Mucosa of stomach (tissue), 1 donor: Measurements from ENCODE around the gene PRRT1.

Source experiments
- H3K27me3 ChIP-seq: one replicate; pipeline ENCODE4 v1.7.0; 2013; ENCODE audit warnings: mild to moderate bottlenecking, low read length; ENCODE audit not compliant: control insufficient read depth, insufficient read depth
- H3K36me3 ChIP-seq: one replicate; pipeline ENCODE4 v1.7.0; 2013; ENCODE audit warnings: low read length; ENCODE audit not compliant: control insufficient read depth, insufficient read depth
- H3K4me1 ChIP-seq: one replicate; pipeline ENCODE4 v1.7.0; 2013; ENCODE audit warnings: mild to moderate bottlenecking, low read length; ENCODE audit not compliant: control insufficient read depth, insufficient read depth
- H3K4me3 ChIP-seq: one replicate; pipeline ENCODE4 v1.7.0; 2013; ENCODE audit warnings: low read length
- H3K9ac ChIP-seq: one replicate; pipeline ENCODE4 v1.7.0; 2013; ENCODE audit warnings: mild to moderate bottlenecking, low read length, moderate library complexity
- H3K9me3 ChIP-seq: one replicate; pipeline ENCODE4 v1.7.0; 2013; ENCODE audit warnings: mild to moderate bottlenecking, low read length, moderate library complexity; ENCODE audit not compliant: control insufficient read depth
- donor health status: Pancreatic carcinoma.

The PRRT1 gene

DNA sequence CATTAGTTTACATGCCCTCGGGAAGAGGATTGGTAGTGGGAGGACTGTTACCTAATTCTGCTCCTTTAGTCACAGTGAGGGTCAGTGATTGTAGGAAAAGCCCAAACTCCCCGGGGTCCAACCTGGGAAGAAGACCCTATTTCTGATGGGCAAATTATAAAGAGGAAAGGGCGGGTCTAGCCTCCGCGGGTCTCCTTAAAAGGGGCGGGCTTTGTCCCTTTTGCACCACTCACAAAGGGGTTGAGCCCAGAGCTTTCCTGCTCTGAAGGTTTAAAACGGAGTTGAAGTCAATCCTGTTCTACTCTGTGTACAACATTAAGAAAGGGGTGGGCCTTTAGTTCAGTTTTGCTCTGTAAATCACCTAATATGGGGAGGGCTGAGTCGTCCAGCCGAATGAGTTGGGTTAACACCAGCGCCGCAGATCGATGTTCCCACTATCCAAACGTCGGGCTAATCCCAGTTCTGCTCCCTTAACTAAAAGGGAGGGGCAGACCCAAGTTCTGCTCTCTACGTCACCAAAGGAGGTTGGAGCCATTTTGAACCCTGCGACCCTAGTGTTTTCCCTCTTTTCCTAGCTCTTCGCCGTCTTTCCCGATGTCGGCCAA, 25.5 kb upstream of the PRRT1 start:
- Histone ChIP-seq H3K9me3 (no peaks in the 10 kb centered on the region), H3K27me3 (no peaks in the 10 kb centered on the region), H3K4me3 (peak overlapping the region; percentile 3), H3K9ac (peak overlapping the region; percentile 83), H3K36me3 (no peaks in the 10 kb centered on the region), H3K4me1 (peaks cover 51% of the 10 kb centered on the region)

- Histone ChIP-seq H3K4me3 (peak overlapping the region; percentile 45), H3K4me1 (peaks cover 49% of the 10 kb centered on the region), H3K36me3 (no peaks in the 10 kb centered on the region), H3K9ac (peak overlapping the region; percentile 83), H3K27me3 (no peaks in the 10 kb centered on the region), H3K9me3 (no peaks in the 10 kb centered on the region)
Measured at GRCh38 chr6:32176476-32177182, 24.9 kb upstream of the PRRT1 start.

- H3K27me3 ChIP-seq: no peaks in the 10 kb centered on the region
- no peaks in the 10 kb centered on the region for H3K36me3 ChIP-seq
- no peaks in the 10 kb centered on the region for H3K9me3 ChIP-seq
- H3K9ac ChIP-seq: peak within 1 kb of the TSS; percentile 83
- peaks cover 41% of the 10 kb centered on the region for H3K4me1 ChIP-seq
- H3K4me3 ChIP-seq: peak within 1 kb of the TSS; percentile 67
Measured at GRCh38 chr6:32175711-32176475, 24.2 kb upstream of the PRRT1 start, which contains the start of gene AGPAT1. AGPAT1 (minus strand) TSS chr6:32176084; CDS start chr6:32171496, 4,588 bp downstream.

DNA sequence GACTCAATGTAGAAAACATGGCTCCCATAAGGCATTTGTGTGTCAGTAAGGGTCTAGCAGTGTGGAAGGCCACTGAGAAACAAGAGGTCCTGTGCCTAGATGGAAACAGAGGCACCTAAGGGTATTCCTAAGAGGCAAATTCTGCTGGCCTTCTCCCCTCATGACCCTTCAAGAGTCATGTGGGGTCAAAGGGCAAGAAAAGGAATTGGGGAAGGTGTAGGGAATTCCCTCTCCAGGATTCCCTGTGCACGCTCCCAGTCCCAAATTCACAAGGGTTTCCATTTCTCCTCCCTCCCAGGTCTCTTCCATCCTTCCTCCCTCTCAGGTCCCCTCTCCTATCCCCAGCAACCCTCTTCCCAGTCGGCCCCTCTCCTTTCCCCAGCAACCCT, 23.6 kb upstream of the PRRT1 start:
- Histone ChIP-seq H3K36me3 (no peaks in the 10 kb centered on the region), H3K4me3 (peak overlapping the region; percentile 67), H3K4me1 (peaks cover 39% of the 10 kb centered on the region), H3K9ac (peak overlapping the region; percentile 83), H3K9me3 (no peaks in the 10 kb centered on the region), H3K27me3 (no peaks in the 10 kb centered on the region)

DNA sequence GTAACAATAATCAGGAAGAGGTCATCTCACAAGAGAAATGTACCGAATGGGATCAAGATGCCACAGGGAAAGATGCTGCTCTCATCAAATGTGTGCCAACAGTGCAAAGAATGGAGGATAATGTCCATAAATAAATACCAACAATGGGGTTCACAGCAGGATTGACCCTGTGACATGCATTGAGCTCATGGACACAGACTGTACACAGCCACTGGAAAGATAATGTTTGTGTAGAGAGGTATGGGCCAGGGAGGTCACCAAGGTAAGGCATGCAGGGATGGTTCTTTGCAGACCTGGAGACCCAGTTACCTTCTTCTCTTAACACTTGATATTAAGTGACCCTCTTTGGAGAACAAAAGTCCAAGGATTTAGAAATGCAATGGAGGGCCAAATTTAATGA, 22.7 kb upstream of the PRRT1 start:
- Histone ChIP-seq H3K27me3 (no peaks in the 10 kb centered on the region), H3K36me3 (no peaks in the 10 kb centered on the region), H3K4me3 (no peak overlapping the region), H3K4me1 (peaks cover 39% of the 10 kb centered on the region), H3K9me3 (no peaks in the 10 kb centered on the region), H3K9ac (no peak overlapping the region)

DNA sequence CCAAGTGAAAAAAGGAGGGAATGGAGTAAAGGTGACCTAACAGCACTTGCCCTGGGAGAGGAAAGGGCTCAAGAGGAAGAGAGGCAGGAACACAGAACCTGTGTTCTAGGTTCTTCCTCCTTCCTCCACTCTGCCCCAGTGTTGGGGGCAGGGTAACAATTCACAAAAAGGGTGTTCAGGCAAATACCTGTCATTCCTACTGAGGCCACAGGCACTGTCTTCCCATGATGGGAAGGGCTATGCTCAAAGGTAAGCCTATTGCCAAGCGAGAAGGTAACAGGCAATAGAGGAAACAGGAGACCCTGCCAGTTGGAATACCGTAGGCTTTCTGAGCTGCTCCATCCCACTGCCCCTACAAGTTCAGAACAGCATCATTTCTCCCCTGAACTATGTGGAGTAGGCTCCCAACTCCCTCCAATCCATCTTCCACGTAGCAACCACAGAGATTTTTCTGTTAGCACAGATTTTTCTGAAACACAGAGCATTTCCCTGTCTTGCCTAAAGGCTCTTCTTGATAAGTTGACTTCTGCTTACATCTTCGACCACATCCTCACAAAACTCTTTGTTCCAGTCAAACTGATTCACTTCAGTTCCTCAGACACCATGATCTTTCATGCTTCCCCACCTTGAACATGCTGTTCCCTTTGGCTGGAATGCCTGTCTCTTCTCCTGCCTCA, 21.4 kb upstream of the PRRT1 start:
- Histone ChIP-seq H3K36me3 (no peaks in the 10 kb centered on the region), H3K9me3 (no peaks in the 10 kb centered on the region), H3K4me3 (no peak overlapping the region), H3K4me1 (peaks cover 44% of the 10 kb centered on the region), H3K9ac (no peak overlapping the region), H3K27me3 (no peaks in the 10 kb centered on the region)

GRCh38 chr6:32171234-32171633, 19.5 kb upstream of the PRRT1 start:
- Histone ChIP-seq H3K4me3 (no peak overlapping the region), H3K27me3 (no peaks in the 10 kb centered on the region), H3K9ac (no peak overlapping the region), H3K4me1 (peaks cover 48% of the 10 kb centered on the region), H3K36me3 (no peaks in the 10 kb centered on the region), H3K9me3 (no peaks in the 10 kb centered on the region)

DNA sequence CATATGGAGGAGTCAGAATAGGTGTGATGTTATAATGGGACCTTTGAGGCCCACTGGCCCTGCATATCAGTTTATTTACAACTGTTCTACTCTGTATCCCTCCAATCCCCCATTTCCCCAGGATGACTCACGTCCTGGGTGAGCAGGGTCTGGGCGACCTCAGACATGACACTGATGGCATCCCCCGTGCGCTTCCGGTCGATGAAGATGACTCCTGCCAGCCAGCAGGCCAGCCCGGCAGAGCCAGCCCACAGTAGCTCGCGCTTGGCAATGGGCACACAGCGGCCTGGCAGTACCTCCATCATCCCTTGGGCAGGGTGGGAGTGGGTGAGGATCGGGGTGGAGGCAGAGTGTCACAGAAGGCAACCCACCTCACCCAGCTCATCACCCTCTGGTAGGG, 18.6 kb upstream of the PRRT1 start:
- H3K4me1 ChIP-seq: peaks cover 43% of the 10 kb centered on the region
- no peaks in the 10 kb centered on the region for H3K27me3 ChIP-seq
- no peaks in the 10 kb centered on the region for H3K36me3 ChIP-seq
- H3K9me3 ChIP-seq: no peaks in the 10 kb centered on the region
- no peak overlapping the region for H3K4me3 ChIP-seq
- no peak overlapping the region for H3K9ac ChIP-seq

- Histone ChIP-seq H3K36me3 (no peaks in the 10 kb centered on the region), H3K9me3 (no peaks in the 10 kb centered on the region), H3K4me3 (no peak overlapping the region), H3K27me3 (no peaks in the 10 kb centered on the region), H3K9ac (peak overlapping the region; percentile 9), H3K4me1 (peaks cover 35% of the 10 kb centered on the region)
Measured at GRCh38 chr6:32168807-32169591, 17.3 kb upstream of the PRRT1 start.

DNA sequence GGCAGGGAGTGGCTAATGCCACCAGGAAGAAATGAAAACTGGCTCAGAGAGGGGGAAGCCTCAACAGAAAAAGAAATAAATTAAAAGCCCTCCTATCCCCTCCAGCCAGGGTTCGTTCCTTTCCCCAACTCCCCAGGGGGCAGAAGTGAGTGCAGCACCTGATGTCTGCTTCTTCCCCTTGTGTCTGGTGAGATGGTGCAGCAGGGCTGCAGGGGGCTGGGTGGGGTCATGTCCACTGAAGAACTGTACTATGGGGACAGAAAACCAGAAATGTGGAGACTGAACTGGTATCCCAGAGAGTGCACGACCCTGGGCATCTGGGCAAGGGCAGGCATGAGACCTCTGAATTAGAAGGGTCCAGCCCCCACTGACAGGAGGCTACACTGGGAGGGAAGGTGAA, 16.6 kb upstream of the PRRT1 start:
- Histone ChIP-seq H3K36me3 (no peaks in the 10 kb centered on the region), H3K4me3 (no peak overlapping the region), H3K9me3 (no peaks in the 10 kb centered on the region), H3K27me3 (no peaks in the 10 kb centered on the region), H3K9ac (peak overlapping the region; percentile 24), H3K4me1 (peaks cover 35% of the 10 kb centered on the region)

DNA sequence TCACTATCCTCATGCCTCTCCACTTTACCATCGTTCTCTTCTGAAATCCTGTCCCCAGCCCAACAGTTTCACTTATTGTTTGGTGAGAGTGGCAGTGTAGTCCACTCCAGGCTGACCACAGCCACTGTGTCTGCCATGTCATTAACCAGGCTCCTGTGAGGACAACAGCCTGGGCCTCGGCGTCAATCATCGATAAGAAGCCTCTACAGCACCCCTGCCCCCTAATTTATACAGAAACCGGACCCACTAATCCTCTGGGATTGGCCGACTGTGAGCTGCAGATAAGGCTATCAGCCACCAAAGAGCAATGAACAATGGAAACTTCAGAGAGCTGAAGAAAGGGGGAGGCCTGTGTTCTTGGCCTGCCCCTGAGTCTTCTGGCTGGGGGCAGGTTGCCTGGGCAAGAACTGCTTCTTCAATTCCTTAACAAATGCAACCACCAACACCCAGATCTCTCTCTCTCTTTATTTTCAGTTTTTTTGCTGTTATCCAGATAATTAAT, 16.1 kb upstream of the PRRT1 start:
- Histone ChIP-seq H3K9ac (peak overlapping the region; percentile 24), H3K9me3 (no peaks in the 10 kb centered on the region), H3K4me3 (no peak overlapping the region), H3K27me3 (no peaks in the 10 kb centered on the region), H3K36me3 (no peaks in the 10 kb centered on the region), H3K4me1 (peaks cover 35% of the 10 kb centered on the region)
